ENCODE measurements around the gene COMMD7. TPM values are rescaled to one million over a fixed set of nuclear protein-coding genes. Genes with fewer than 3 reads are reported as not detected.
A peak's percentile ranks its signal among the peaks of the same experiment; 100 is the strongest.

The COMMD7 gene
- total and polyA plus RNA-seq, 9 of the 15 experiments (the other 6 are each of a cell fraction or from before 2014, with no cell fraction given): 11.9 to 69.1 (median 34.7) TPM

DNA sequence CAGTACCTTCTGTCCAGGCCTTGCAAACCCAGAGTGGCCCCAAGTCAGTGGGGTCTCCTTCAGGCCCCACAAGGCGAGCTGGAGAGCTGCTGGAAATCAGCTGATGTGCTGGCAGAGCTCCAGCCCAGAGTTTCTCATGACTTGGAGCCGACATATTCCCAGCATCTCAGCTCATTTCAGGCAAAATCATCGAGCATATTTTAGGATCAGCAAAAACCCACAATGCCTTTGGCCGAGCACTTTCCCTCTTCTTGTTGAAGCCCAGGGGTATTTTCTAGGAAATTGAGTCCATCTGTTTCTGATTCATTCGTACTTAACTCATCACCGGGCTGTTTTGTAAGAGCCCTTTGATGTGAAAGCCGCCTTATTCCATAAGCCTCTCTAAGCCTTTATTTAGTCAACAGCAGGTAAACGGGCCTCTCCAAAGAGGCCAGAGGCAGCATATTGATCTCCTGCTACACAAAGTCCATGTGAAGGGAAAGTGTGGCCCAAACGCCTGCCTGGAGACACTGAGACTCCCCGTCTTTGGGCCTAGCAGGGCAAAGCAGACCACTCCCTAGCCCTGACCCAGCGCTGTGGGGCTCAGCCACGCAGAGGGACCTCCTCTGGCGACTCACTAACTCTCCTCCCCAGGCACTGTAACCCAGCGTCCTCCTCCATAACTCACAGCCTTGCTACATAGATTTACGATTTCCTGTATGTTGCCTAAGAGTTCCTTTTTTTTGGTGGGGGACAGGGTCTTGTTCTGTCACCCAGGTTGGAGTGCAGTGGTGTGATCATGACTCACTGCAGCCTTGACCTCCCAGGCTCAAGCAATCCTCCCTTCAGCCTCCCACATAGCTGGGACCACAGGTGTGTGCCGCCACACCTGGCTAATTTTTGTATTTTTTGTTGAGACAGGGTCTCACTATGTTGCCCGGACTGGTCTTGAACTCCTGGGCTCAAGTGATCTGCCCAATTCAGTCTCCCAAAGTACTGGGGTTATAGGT lies 57.4 kb downstream of the COMMD7 start (continued):
- TF ChIP-seq, protein P1, sequence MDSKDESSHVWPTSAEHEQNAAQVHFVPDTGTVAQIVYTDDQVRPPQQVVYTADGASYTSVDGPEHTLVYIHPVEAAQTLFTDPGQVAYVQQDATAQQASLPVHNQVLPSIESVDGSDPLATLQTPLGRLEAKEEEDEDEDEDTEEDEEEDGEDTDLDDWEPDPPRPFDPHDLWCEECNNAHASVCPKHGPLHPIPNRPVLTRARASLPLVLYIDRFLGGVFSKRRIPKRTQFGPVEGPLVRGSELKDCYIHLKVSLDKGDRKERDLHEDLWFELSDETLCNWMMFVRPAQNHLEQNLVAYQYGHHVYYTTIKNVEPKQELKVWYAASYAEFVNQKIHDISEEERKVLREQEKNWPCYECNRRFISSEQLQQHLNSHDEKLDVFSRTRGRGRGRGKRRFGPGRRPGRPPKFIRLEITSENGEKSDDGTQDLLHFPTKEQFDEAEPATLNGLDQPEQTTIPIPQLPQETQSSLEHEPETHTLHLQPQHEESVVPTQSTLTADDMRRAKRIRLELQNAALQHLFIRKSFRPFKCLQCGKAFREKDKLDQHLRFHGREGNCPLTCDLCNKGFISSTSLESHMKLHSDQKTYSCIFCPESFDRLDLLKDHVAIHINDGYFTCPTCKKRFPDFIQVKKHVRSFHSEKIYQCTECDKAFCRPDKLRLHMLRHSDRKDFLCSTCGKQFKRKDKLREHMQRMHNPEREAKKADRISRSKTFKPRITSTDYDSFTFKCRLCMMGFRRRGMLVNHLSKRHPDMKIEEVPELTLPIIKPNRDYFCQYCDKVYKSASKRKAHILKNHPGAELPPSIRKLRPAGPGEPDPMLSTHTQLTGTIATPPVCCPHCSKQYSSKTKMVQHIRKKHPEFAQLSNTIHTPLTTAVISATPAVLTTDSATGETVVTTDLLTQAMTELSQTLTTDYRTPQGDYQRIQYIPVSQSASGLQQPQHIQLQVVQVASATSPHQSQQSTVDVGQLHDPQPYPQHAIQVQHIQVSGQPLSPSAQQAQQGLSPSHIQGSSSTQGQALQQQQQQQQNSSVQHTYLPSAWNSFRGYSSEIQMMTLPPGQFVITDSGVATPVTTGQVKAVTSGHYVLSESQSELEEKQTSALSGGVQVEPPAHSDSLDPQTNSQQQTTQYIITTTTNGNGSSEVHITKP (IDR thresholded peaks at IDR 0.05; ENCODE audit: partially characterized antibody): no peak
- TF ChIP-seq POLR3G (IDR thresholded peaks at IDR 0.05; ENCODE audit: extremely low read depth, insufficient read length, insufficient replicate concordance) (no peak), RBM15 (IDR thresholded peaks at IDR 0.05; ENCODE audit: insufficient read depth, low read length) (no peak), CBX2 (IDR thresholded peaks at IDR 0.05; ENCODE audit: insufficient read depth, low read length, poor library complexity, severe bottlenecking) (no peak), SMAD1 (IDR thresholded peaks at IDR 0.05; ENCODE audit: low read depth, low read length, partially characterized antibody) (no peak), TOE1 (IDR thresholded peaks at IDR 0.05; ENCODE audit: borderline replicate concordance) (no peak), TOE1 (CRISPR knock-in tag; IDR thresholded peaks at IDR 0.05; ENCODE audit: borderline replicate concordance, low read depth) (no peak), HDAC1 (IDR thresholded peaks at IDR 0.05) (0 out of 4 replicates have a peak, but pooled peaks of 1 of the 2 experiments have one; percentile 11), CHD1 (IDR thresholded peaks at IDR 0.05; ENCODE audit: low read length) (no peak), TFAM (CRISPR knock-in tag; conservative IDR thresholded peaks at IDR 0.05) (no peak), BDP1 (IDR thresholded peaks at IDR 0.05; ENCODE audit: insufficient read depth, insufficient read length) (no peak), SMARCB1 (IDR thresholded peaks at IDR 0.05; ENCODE audit: insufficient read length, low read depth) (no peak), KLF10 (CRISPR knock-in tag; IDR thresholded peaks at IDR 0.05) (no peak), NFE2L1 (tag; IDR thresholded peaks at IDR 0.05; ENCODE audit: borderline replicate concordance, low read depth) (no peak), ZNF57 (CRISPR knock-in tag; IDR thresholded peaks at IDR 0.05) (no peak), ZKSCAN1 (IDR thresholded peaks at IDR 0.05; ENCODE audit: low read depth, low read length) (no peak)
- TF ChIP-seq, protein P2, sequence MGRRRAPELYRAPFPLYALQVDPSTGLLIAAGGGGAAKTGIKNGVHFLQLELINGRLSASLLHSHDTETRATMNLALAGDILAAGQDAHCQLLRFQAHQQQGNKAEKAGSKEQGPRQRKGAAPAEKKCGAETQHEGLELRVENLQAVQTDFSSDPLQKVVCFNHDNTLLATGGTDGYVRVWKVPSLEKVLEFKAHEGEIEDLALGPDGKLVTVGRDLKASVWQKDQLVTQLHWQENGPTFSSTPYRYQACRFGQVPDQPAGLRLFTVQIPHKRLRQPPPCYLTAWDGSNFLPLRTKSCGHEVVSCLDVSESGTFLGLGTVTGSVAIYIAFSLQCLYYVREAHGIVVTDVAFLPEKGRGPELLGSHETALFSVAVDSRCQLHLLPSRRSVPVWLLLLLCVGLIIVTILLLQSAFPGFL (CRISPR knock-in tag; IDR thresholded peaks at IDR 0.05): no peak
- TF ChIP-seq, protein P3, sequence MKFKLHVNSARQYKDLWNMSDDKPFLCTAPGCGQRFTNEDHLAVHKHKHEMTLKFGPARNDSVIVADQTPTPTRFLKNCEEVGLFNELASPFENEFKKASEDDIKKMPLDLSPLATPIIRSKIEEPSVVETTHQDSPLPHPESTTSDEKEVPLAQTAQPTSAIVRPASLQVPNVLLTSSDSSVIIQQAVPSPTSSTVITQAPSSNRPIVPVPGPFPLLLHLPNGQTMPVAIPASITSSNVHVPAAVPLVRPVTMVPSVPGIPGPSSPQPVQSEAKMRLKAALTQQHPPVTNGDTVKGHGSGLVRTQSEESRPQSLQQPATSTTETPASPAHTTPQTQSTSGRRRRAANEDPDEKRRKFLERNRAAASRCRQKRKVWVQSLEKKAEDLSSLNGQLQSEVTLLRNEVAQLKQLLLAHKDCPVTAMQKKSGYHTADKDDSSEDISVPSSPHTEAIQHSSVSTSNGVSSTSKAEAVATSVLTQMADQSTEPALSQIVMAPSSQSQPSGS (CRISPR knock-in tag; IDR thresholded peaks at IDR 0.05): no peak
- TF ChIP-seq, protein P4, sequence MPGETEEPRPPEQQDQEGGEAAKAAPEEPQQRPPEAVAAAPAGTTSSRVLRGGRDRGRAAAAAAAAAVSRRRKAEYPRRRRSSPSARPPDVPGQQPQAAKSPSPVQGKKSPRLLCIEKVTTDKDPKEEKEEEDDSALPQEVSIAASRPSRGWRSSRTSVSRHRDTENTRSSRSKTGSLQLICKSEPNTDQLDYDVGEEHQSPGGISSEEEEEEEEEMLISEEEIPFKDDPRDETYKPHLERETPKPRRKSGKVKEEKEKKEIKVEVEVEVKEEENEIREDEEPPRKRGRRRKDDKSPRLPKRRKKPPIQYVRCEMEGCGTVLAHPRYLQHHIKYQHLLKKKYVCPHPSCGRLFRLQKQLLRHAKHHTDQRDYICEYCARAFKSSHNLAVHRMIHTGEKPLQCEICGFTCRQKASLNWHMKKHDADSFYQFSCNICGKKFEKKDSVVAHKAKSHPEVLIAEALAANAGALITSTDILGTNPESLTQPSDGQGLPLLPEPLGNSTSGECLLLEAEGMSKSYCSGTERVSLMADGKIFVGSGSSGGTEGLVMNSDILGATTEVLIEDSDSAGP (CRISPR knock-in tag; IDR thresholded peaks at IDR 0.05): no peak
